ENCODE results near the gene YTHDF1.

GRCh38 chr20:63147532-63147931 lies 68.4 kb downstream of the YTHDF1 start:
- TF ChIP-seq, protein P1, sequence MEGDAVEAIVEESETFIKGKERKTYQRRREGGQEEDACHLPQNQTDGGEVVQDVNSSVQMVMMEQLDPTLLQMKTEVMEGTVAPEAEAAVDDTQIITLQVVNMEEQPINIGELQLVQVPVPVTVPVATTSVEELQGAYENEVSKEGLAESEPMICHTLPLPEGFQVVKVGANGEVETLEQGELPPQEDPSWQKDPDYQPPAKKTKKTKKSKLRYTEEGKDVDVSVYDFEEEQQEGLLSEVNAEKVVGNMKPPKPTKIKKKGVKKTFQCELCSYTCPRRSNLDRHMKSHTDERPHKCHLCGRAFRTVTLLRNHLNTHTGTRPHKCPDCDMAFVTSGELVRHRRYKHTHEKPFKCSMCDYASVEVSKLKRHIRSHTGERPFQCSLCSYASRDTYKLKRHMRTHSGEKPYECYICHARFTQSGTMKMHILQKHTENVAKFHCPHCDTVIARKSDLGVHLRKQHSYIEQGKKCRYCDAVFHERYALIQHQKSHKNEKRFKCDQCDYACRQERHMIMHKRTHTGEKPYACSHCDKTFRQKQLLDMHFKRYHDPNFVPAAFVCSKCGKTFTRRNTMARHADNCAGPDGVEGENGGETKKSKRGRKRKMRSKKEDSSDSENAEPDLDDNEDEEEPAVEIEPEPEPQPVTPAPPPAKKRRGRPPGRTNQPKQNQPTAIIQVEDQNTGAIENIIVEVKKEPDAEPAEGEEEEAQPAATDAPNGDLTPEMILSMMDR (conservative IDR thresholded peaks at IDR 0.05 in 1 of 2, IDR thresholded peaks at IDR 0.05 in 1 of 2; ENCODE audit: low read depth in 1 of 2, low read length in 2 of 2), result no peak
- TF ChIP-seq EZH2 (IDR thresholded peaks at IDR 0.05; ENCODE audit: low read length, missing control alignments), result no peak

All from fibroblast of lung (primary cell).